Measurements from ENCODE around the gene CACNA1G.

GRCh38 chr17:50663812-50664374, 103.4 kb downstream of the CACNA1G start:
- no peak for TF ChIP-seq REST (IDR thresholded peaks at IDR 0.05; ENCODE audit: insufficient read depth in 1 of 2, low read depth in 2 of 2, low read length in 2 of 2)
- TF ChIP-seq POLR2AphosphoS5 (IDR thresholded peaks at IDR 0.05; ENCODE audit: low read depth, low read length): no peak
- no peak for TF ChIP-seq TAF1 (IDR thresholded peaks at IDR 0.05; ENCODE audit: borderline replicate concordance, insufficient read depth, low read length)
- TF ChIP-seq FOXP2 (optimal IDR thresholded peaks at IDR 0.05; ENCODE audit: borderline replicate concordance, extremely low read depth, extremely low read length, insufficient read depth): no peak
- TF ChIP-seq SIN3A (IDR thresholded peaks at IDR 0.05; ENCODE audit: borderline replicate concordance, insufficient read depth, low read length): no peak

Measured in PFSK-1 (cell line).